ENCODE results near the gene RPTOR.
"Not testable (repeated sequence)": the region's sequence is repeated elsewhere in the genome, so short reads cannot be mapped to it uniquely, and the experiment has no call there.

Gene RPTOR

DNA sequence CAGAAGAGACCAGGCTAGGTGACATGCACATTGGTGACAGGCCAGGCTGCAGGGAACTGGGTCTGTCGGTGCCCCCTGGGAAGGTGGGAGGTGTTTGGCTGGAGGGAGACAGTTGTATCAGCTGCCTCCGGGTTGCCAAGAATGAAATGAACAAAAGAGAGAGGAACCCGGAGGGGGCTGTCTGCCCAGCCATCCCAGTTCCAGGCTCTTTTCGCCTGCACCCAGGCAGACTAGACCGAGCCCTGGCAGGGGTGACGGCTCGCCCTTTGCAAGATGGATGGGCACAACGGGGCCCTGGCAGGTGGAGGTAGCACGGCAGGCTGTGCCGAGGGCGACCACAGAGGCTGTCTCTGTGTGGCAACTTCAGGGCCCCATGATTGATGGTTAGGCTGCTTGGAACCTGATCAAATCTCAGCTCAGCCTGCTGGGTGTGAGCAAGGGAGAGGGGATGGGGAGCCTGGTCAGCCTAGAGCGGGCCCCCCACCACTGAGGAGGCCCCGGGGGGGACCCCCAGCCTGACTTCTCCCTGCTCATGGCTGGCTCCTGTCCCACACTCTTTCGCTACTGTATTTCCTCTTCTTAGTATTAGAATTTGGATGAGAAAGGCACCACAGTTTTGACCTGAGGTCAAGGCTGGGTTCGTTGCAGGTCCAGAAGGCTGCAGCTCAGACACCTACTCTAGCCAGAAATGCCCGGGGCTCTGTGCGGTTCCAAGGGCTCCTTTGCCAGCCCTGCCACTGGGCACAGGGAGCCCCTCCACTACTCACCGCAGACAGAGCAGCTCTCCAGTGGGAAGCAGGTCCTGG is 328.1 kb downstream of the RPTOR start:
- DNase-seq: no peak

DNA sequence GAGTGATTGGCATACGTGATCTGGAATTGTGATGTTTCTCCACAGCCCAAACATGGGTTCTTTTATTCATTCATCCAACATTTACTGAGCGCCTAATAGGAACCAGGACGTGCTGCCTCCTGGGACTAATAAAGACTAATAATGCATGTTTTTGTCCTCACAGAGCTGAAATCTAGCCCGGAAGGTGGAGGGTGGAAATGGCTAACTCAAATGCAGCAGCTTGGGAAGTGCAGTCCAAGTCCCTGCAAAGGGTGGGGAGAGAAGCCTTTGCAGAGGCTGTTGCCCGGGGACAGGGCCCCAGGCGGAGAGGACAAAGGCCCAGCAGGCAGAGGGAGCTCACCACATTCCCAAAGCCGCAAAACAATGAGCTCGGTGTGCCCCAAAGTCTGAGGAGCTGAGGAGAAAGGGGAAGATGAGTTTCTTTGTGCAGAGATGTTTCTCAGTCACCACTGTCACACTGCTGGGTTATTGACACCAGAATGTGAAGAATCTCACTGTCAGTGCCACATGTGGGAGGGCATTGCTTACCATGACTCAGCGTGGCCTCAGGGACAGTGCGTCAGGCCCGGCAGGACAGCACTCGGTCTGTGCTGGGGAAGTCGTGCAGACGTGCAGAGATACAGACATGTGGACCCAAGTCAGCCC is 328.8 kb downstream of the RPTOR start:
- no peak for DNase-seq

GRCh38 chr17:80874866-80875445 is 330.3 kb downstream of the RPTOR start:
- no peak for DNase-seq

DNA sequence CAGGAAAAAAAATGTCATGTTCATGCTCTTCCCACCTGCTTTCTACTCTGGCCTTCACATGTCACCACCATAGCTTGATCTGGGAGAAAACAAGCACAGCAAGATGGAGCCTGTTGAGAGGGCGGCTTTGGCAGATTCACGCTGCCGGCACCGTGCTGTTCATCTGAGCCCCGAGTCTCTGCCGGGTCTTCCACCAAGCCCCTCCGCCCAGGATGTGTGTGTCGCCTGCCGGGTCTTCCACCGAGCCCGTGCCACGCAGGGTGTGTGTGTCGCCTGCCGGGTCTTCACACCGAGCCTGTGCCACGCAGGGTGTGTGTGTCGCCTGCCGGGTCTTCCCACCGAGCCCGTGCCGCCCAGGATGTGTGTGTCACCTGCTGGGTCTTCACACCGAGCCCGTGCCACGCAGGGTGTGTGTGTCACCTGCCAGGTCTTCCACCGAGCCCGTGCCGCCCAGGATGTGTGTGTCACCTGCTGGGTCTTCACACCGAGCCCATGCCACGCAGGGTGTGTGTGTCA is 330.9 kb downstream of the RPTOR start:
- DNase-seq: not testable (repeated sequence)

- not testable (repeated sequence) for DNase-seq
Observed at GRCh38 chr17:80876456-80876949, 331.9 kb downstream of the RPTOR start.

DNA sequence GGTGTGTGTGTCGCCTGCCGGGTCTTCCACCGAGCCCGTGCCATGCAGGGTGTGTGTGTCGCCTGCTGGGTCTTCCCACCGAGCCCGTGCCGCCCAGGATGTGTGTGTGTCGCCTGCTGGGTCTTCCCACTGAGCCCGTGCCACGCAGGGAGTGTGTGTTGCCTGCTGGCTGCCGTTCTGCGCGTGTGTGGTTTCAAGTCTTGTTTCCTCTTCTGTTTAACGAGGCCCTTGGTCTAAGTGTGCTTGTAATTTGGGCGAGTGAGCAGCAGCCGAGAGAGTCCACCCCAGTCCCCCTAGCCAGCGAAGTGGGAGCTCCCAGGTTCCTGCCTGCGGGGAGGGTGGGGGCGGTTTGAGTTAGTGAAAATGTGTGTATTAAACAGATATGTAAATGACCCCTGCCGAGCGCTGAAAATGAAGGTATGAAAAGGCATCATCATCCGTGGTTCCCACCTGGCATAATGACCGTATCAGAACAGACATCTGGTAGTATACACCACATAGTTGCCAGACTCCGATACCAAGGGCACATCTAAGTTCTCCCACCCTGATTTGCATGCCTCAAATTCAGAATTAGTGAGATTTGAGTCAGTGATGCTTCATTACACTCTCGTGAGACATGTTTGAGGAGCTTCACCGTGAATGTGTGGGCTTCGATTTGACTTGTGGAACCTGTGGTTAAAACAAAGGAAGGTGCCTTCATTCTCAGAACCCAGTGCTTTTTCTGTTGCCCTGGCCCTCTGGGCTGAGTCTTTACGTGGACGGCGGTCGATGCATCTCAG is 332.5 kb downstream of the RPTOR start:
- no peak for DNase-seq

DNA sequence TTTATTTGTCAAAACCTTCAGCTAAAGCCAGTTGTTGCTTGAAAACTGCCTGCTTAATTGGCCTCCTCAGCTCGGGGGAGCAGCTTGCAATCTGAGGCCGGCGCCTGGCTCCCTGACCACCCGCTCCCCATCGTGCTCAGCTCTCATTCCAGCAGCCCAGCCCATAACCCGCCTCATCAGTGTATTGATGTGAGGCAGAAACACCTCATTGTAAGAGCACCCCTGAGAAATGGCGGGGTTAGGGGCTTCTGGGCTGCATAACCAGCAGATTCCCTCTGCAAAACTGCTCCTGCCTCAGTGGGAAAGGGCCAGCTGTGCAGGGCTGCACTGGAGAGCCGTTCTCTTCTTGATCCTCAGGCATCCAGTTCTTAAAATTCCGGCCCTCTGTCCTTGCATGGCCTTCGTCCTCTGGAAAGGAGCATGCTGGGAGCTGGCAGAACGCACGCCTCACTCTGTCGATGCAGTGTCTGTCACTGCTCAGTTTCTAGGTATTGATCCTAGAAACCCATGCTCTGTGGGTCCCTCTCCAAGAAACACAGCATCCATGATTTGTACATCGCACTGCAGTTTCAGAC is 333.2 kb downstream of the RPTOR start:
- no peak for DNase-seq

DNA sequence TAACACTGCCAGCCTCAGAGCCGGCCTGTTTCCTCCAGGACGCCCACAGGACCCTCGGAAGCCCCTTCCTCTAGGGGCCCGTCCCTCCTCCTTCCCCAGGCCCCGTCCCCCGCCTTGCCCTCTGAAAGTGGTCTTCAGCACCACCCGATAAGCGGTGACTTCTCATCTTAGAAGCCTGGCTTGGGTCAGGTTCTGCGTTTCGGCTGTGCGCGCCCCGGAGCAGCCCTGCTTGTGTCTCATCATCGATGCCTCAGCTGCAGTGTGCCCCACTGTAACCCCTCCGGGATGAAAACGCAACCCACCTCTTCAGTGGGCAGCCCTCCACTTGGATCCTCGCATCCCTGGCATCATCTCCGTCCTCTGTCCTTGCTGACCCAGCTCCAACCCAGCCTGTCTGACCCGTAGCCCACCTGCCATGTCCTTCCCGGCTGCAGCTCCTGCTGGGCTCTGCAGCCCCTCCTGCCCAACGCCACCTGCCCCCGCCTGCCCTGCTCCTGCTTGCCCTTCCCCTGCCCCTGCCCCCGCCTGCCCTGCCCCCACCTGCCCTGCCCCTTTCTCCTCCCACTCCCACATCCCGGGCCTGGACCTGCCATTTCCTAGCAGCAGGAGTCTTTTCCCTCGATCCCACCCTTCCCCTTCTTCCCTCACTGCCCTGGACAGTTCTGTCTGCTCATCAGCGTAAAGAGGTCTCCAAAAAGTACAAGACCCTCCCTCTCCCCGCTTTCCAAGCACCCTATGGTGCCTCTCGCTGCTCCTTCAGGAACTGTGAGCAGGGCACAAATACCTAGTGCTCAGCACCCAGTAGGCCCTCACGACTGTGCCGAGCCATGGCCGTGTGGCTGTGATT is 334.5 kb downstream of the RPTOR start:
- no peak for DNase-seq

- no peak for DNase-seq
Observed at GRCh38 chr17:80879723-80880647, 335.3 kb downstream of the RPTOR start.

DNA sequence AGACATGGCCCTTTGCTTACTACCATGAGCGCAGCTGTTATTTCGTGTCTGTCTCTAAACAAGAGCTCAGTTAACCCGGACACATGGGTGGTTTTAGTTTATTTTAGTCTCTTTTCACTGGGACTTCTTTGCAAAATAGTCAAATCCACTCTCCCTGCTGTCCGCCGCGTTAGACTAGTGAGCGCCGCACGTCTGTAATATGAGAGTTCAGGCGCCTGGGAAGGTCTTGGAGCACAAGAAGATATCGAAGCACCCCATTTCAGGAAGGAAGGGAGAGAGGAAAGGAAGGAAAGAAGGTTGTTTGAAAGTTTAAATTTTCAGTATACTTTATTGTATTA is 336.0 kb downstream of the RPTOR start:
- no peak for DNase-seq

GRCh38 chr17:80881306-80881705 is 336.7 kb downstream of the RPTOR start:
- DNase-seq: no peak

- no peak for DNase-seq
Observed at GRCh38 chr17:80882323-80882722, 337.7 kb downstream of the RPTOR start.

DNA sequence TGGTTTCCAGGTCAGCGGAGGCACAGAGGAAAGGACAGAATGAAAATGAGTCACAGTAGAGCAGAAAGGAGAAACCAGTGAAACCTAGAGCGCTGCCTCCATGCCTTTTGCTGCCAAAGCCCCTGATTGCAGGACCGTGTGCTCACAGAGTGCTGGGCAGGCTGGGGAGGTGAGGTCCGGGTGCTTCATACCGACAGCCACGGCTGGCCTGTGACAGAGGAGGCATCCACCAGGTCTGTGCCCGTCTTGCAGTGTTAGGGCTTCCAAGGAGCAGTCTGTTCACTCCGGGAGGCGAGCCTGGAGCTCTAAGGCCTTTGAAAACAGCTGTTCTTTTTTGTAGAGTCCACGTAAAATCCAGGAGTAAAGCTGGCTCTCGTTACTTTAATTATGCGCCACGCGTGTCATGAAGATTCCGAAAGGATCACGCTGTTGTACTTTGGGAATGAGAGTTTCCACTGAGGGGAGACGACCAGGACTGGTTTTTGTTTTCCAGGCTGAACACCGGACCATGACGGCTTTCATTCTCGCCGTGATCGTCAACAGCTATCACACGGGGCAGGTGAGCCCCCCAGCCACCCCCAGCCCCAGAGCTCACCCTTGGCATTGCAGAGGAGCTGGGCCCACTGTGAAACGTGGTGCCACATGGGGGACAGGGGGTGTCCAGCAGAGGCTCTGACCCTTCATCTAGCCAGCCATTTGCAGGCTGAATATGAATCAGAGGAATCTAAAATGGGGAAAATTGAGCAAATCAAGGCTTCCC is 338.5 kb downstream of the RPTOR start:
- no peak for DNase-seq

- DNase-seq: no peak
Observed at GRCh38 chr17:80883831-80884735, 339.4 kb downstream of the RPTOR start.

DNA sequence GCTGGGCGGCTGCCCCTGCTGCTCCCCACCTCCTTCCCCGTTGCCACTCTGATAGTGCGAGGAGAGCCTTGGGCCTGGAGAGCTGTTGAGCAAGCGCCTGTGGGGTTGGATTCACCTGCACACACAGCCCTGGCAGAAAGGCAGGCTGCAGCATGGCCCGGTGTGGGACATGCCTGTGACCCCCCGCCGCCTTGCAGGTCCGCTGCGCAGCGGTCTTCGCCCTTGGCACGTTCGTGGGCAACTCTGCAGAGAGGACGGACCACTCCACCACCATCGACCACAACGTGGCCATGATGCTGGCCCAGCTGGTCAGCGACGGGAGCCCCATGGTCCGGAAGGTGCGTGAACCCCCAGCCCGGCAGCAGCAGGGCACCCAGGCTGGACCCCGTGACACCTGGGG is 340.2 kb downstream of the RPTOR start:
- DNase-seq: no peak

DNA sequence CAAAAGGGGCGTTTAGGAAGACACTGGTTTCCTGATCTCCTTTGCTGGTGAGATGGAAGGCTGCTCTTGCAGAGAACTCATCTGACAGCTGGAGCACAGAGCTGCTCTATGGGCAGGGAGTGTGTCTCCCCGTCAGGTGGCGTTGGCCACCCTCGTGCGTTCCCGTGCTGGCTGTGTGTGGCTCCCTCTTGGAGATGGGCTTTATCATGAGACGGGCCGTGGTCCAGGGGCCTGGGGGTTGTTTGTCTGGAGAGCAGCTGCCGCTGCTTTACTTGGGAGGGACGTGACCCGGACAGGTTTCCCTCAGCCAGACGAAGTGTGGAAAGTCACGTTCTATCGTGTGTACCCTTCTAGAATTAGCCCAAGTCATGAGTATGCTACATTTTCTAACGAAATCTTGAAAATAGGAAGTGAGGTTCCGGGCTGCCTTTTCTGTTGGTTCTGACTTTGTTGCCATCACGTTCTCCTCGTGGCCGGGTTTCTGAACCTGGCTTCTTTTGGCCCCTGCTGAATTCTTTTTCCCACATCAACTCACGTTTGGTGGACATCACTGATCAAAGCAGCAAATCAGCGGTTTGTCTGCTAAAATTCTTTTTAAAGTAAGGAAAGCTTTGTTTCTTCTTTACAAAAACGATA is 341.4 kb downstream of the RPTOR start:
- no peak for DNase-seq

DNA sequence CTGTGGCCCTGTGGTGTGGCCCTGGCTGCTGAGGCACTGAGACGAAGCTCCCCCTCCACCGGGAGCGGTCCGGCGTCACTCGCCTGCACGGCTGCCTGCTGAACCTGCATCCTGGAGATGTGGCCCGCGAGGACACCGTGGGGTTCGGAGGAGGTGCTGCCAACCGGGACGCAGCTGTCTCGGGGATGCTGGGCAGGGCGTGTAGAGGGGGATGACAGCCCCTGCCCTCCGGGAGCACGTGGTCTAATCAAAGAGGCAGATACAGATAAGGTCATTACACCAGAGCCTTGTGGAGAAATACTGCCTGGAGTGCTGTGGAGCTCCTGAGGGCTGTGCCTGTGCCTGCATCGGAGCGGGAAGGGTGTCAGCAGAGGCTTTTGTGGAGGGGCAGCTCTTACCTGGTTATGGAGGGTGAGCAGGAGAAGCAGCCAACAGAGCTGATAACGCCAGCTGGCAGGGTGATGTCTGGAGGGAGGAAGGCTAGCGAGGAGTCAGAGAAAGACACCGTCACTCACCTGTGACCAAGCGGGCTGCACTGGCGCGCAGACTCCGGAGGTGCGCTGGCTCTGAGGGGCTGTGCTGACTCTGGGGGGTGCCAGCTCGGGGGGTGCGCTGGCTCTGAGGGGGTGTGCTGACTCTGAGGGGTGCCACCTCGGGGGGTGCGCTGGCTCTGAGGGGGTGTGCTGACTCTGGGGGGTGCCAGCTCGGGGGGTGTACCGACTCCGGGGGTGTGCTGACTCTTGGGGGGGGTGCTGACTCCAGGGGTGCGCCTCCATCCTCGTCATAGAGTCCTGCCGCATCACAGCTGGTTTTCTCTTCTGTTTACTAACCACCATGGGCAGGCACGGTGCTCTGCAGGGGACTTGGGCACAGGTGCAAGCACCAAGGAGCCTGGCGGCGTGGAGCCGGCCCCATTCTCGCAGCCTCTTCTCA is 342.3 kb downstream of the RPTOR start:
- no peak for DNase-seq

Data from DMS53 (cell line).